Measurements from ENCODE around the gene ELMO3.
A peak's percentile ranks its signal among the peaks of the same experiment; 100 is the strongest.

ELMO3 gene

GRCh38 chr16:67226295-67226803 lies 27.4 kb downstream of the ELMO3 start:
- no peak for TF ChIP-seq CTCF (IDR thresholded peaks at IDR 0.05; ENCODE audit: insufficient read depth, missing control alignments)
- FAIRE-seq (no peak), DNase-seq (ENCODE audit: insufficient read length, low spot score) (no peak)

GRCh38 chr16:67226804-67227566 lies 28.1 kb downstream of the ELMO3 start, which contains the start of gene TMEM208:
TSS of gene TMEM208 (plus strand) at chr16:67227130. CDS start at chr16:67227219, 89 bp downstream.
- TF ChIP-seq CTCF (IDR thresholded peaks at IDR 0.05; ENCODE audit: insufficient read depth, missing control alignments), result peak; percentile 3
- DNase-seq (ENCODE audit: insufficient read length, low spot score) (peak; percentile 75), FAIRE-seq (no peak)

GRCh38 chr16:67227567-67227921 lies 28.6 kb downstream of the ELMO3 start:
- DNase-seq (ENCODE audit: insufficient read length, low spot score) (no peak), FAIRE-seq (no peak)
- TF ChIP-seq CTCF (IDR thresholded peaks at IDR 0.05; ENCODE audit: insufficient read depth, missing control alignments), result no peak

GRCh38 chr16:67228034-67228785 lies 29.3 kb downstream of the ELMO3 start:
- DNase-seq (ENCODE audit: insufficient read length, low spot score) (no peak), FAIRE-seq (no peak)
- TF ChIP-seq CTCF (IDR thresholded peaks at IDR 0.05; ENCODE audit: insufficient read depth, missing control alignments), result no peak

GRCh38 chr16:67228905-67229304 lies 30.0 kb downstream of the ELMO3 start:
- DNase-seq (ENCODE audit: insufficient read length, low spot score) (no peak), FAIRE-seq (no peak)
- no peak for TF ChIP-seq CTCF (IDR thresholded peaks at IDR 0.05; ENCODE audit: insufficient read depth, missing control alignments)

GRCh38 chr16:67229906-67230808 lies 31.2 kb downstream of the ELMO3 start:
- no peak for DNase-seq (ENCODE audit: insufficient read length, low spot score)
- TF ChIP-seq CTCF (IDR thresholded peaks at IDR 0.05; ENCODE audit: insufficient read depth, missing control alignments), result no peak
- no peak for FAIRE-seq
